NOMO-1 treated with dmso at 0.1 percent for 144 hours (cell line): Measurements from ENCODE around the gene EME2.
"Not testable (repeated sequence)": the region's sequence is repeated elsewhere in the genome, so short reads cannot be mapped to it uniquely, and the experiment has no call there.

Experiments used
- DNase-seq: peaks from one replicate; lab custom pipeline; 2025; ENCODE audit not compliant: unreplicated experiment; lab: John Stamatoyannopoulos, UW

The EME2 gene

GRCh38 chr16:1772362-1772907, at the start of gene EME2:
Gene EME2 (plus strand): TSS chr16:1772810. CDS start chr16:1773228, 418 bp downstream.
- no peak for DNase-seq

- peak; percentile 3 for DNase-seq
These were observed 49.0 kb upstream of the EME2 start for GRCh38 chr16:1723450-1724147.

- DNase-seq: no peak
These were observed 48.1 kb upstream of the EME2 start for GRCh38 chr16:1724491-1724890.

GRCh38 chr16:1726661-1727502, 45.7 kb upstream of the EME2 start:
- DNase-seq: no peak

GRCh38 chr16:1727651-1728624, 44.7 kb upstream of the EME2 start:
- no peak for DNase-seq

GRCh38 chr16:1729026-1729425, 43.6 kb upstream of the EME2 start:
- DNase-seq: no peak

GRCh38 chr16:1729445-1729844, 43.2 kb upstream of the EME2 start:
- DNase-seq: no peak

- no peak for DNase-seq
These were observed 41.5 kb upstream of the EME2 start for GRCh38 chr16:1731073-1731472.

- no peak for DNase-seq
These were observed 41.0 kb upstream of the EME2 start for GRCh38 chr16:1731603-1732002.

GRCh38 chr16:1732071-1732470, 40.5 kb upstream of the EME2 start:
- no peak for DNase-seq

GRCh38 chr16:1732551-1732987, 40.0 kb upstream of the EME2 start:
- DNase-seq: not testable (repeated sequence)

- DNase-seq: no peak
These were observed 38.5 kb upstream of the EME2 start for GRCh38 chr16:1734123-1734522.

GRCh38 chr16:1734816-1735215, 37.8 kb upstream of the EME2 start:
- no peak for DNase-seq

- DNase-seq: no peak
These were observed 32.4 kb upstream of the EME2 start for GRCh38 chr16:1740234-1740633.

- DNase-seq: no peak
These were observed 31.7 kb upstream of the EME2 start for GRCh38 chr16:1740781-1741490.

GRCh38 chr16:1741553-1742165, 31.0 kb upstream of the EME2 start:
- DNase-seq: no peak

GRCh38 chr16:1743376-1744337, 29.0 kb upstream of the EME2 start:
- no peak for DNase-seq

GRCh38 chr16:1744338-1744840, 28.2 kb upstream of the EME2 start:
- no peak for DNase-seq
